Left lung (tissue), 10 donors: ENCODE data around the gene PRUNE2. TPM values are rescaled to one million over a fixed set of nuclear protein-coding genes. Genes with fewer than 3 reads are reported as not detected.

Experiments
- ATAC-seq: fragments of 200-7000 bp; cut with Tn5 transposase; one replicate; pipeline ENCODE4 v1.9.1; 2020; ENCODE audit warnings: moderate library complexity
- DNase-seq, 4 donors: peaks; one replicate each; pipeline ENCODE4 v3.0.0-alpha.2; 2013 to 2020
- H3K27ac ChIP-seq, 2 donors: fragments of 200-600 bp; sonication (generic) in 1 of 2; one replicate each; pipeline versions ENCODE4 v1.5.0 to v1.8.0; 2020 to 2021
- H3K27me3 ChIP-seq, 2 donors: fragments of 200-600 bp; sonication (generic) in 1 of 2; one replicate each; pipeline versions ENCODE4 v1.5.0 to v1.8.0; 2020 to 2021
- H3K36me3 ChIP-seq, 2 donors: fragments of 200-600 bp; sonication (generic) in 1 of 2; one replicate each; pipeline versions ENCODE4 v1.5.0 to v1.8.0; 2020 to 2021
- H3K4me1 ChIP-seq, 2 donors: fragments of 200-600 bp; one replicate each; pipeline ENCODE4 v1.8.0; 2021
- H3K4me3 ChIP-seq, 2 donors: fragments of 200-600 bp; sonication (generic) in 1 of 2; one replicate each; pipeline versions ENCODE4 v1.5.0 to v1.8.0; 2020 to 2021; ENCODE audit warnings: mild to moderate bottlenecking in 1 of 2
- H3K9me3 ChIP-seq, 2 donors: fragments of 200-600 bp; sonication (generic) in 1 of 2; one replicate each; pipeline versions ENCODE4 v1.5.0 to v1.8.0; 2020 to 2021
- intact Hi-C, 2 donors: fragments of 100-400 bp; cut with DNase I; formaldehyde crosslinking; loops; one replicate each; pipeline versions ENCODE4 v1.11.2 to v1.14.2; 2022
- polyA plus RNA-seq, 6 donors: library from polyadenylated mRNA; unstranded; fragments of 120-200 nt; gene quantifications; one replicate each; pipeline ENCODE4 v1.2.1, GENCODE V29; 2013; ENCODE audit not compliant: insufficient read length in 6 of 6
- total RNA-seq, 2 donors: library from RNA; stranded (reverse); fragmentation: NEBNext Ultra II Directional; extraction: Animal tissue kit (Norgen Biotek cat#: 25700); gene quantifications; one replicate each; pipeline ENCODE4 v1.2.1, GENCODE V29; 2021
- TF ChIP-seq, protein P1 (sequence below), 2 donors: fragments of 200-600 bp; sonication (generic) in 1 of 2; IDR thresholded peaks; one replicate each; pipeline versions ENCODE4 v1.5.0 to v1.8.0; 2021; ENCODE audit warnings: antibody characterized with exemption in 2 of 2
- donor health status: DM: no; HTN: yes; CAD: no.
- donor health status: DM: no; HTN: no; CAD: no.

The PRUNE2 gene
- total and polyA plus RNA-seq, 8 donors, result 2.0 to 17.7 (median 4.1) TPM

- no peaks in the 10 kb centered on the region for H3K36me3 ChIP-seq
- no peak overlapping the region for H3K27ac ChIP-seq
- no peaks in the 10 kb centered on the region for H3K9me3 ChIP-seq
- no peak overlapping the region for H3K4me3 ChIP-seq
- no peak for DNase-seq
- ATAC-seq, result no peak
- peaks cover 6 to 37% of the 10 kb centered on the region in 2 donors for H3K4me1 ChIP-seq
- TF ChIP-seq, protein P1, sequence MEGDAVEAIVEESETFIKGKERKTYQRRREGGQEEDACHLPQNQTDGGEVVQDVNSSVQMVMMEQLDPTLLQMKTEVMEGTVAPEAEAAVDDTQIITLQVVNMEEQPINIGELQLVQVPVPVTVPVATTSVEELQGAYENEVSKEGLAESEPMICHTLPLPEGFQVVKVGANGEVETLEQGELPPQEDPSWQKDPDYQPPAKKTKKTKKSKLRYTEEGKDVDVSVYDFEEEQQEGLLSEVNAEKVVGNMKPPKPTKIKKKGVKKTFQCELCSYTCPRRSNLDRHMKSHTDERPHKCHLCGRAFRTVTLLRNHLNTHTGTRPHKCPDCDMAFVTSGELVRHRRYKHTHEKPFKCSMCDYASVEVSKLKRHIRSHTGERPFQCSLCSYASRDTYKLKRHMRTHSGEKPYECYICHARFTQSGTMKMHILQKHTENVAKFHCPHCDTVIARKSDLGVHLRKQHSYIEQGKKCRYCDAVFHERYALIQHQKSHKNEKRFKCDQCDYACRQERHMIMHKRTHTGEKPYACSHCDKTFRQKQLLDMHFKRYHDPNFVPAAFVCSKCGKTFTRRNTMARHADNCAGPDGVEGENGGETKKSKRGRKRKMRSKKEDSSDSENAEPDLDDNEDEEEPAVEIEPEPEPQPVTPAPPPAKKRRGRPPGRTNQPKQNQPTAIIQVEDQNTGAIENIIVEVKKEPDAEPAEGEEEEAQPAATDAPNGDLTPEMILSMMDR (IDR thresholded peaks at IDR 0.05), result no peak
- no peaks in the 10 kb centered on the region for H3K27me3 ChIP-seq
- intact Hi-C loops, result no loop called here
These were observed 288.3 kb downstream of the PRUNE2 start for GRCh38 chr9:76617497-76618175.

- TF ChIP-seq, protein P1 (IDR thresholded peaks at IDR 0.05), result no peak
- H3K4me1 ChIP-seq, result peaks cover 6 to 37% of the 10 kb centered on the region in 2 donors
- H3K4me3 ChIP-seq, result no peak overlapping the region
- ATAC-seq, result no peak
- no peaks in the 10 kb centered on the region for H3K36me3 ChIP-seq
- H3K27me3 ChIP-seq, result no peaks in the 10 kb centered on the region
- no peak overlapping the region for H3K27ac ChIP-seq
- intact Hi-C loops, result no loop called here
- DNase-seq, result no peak
- H3K9me3 ChIP-seq, result no peaks in the 10 kb centered on the region
These were observed 289.1 kb downstream of the PRUNE2 start for GRCh38 chr9:76616780-76617179.

- TF ChIP-seq, protein P1 (IDR thresholded peaks at IDR 0.05), result no peak
- H3K27ac ChIP-seq, result peak overlapping the region; percentile 73 to 78
- H3K4me1 ChIP-seq, result peaks cover 6 to 38% of the 10 kb centered on the region in 2 donors
- H3K36me3 ChIP-seq, result no peaks in the 10 kb centered on the region
- H3K9me3 ChIP-seq, result no peaks in the 10 kb centered on the region
- intact Hi-C loops, result no loop called here
- ATAC-seq (peak; percentile 54), DNase-seq (peak in 1 of 4 donors; percentile 41)
- no peaks in the 10 kb centered on the region for H3K27me3 ChIP-seq
- H3K4me3 ChIP-seq, result no peak overlapping the region
These were observed 290.7 kb downstream of the PRUNE2 start for GRCh38 chr9:76615177-76615603.

- DNase-seq (no peak), ATAC-seq (no peak)
- no peaks in the 10 kb centered on the region for H3K27me3 ChIP-seq
- no peak overlapping the region for H3K27ac ChIP-seq
- no peaks in the 10 kb centered on the region for H3K9me3 ChIP-seq
- peaks cover 3 to 38% of the 10 kb centered on the region in 2 donors for H3K4me1 ChIP-seq
- H3K4me3 ChIP-seq, result no peak overlapping the region
- TF ChIP-seq, protein P1 (IDR thresholded peaks at IDR 0.05), result no peak
- intact Hi-C loops, result no loop called here
- no peaks in the 10 kb centered on the region for H3K36me3 ChIP-seq
These were observed 291.9 kb downstream of the PRUNE2 start for GRCh38 chr9:76613974-76614373.

GRCh38 chr9:76613150-76613781 lies 292.6 kb downstream of the PRUNE2 start:
- TF ChIP-seq, protein P1 (IDR thresholded peaks at IDR 0.05), result no peak
- intact Hi-C loops, result no loop called here
- Histone ChIP-seq H3K9me3 (no peaks in the 10 kb centered on the region), H3K27me3 (no peaks in the 10 kb centered on the region), H3K36me3 (no peaks in the 10 kb centered on the region), H3K4me3 (no peak overlapping the region), H3K27ac (no peak overlapping the region), H3K4me1 (peaks cover 3 to 37% of the 10 kb centered on the region in 2 donors)
- no peak for ATAC-seq
- no peak for DNase-seq
